HEK293 (cell line): Measurements from ENCODE around the gene NAV2.

Experiments
- CTCF ChIA-PET: fragments of 350-600 bp; formaldehyde crosslinking; extraction: SDS; loops from one replicate; lab custom pipeline; 2021; ENCODE audit warnings: antibody characterized with exemption; lab: Yijun Ruan, JAX
- POLR2A ChIA-PET: fragments of 300-600 bp; formaldehyde crosslinking; extraction: SDS; loops from one replicate; lab custom pipeline; 2020; ENCODE audit warnings: antibody characterized with exemption, inconsistent platforms; lab: Yijun Ruan, JAX
- H3K27ac ChIP-seq: fragments of 200-500 bp; sonication (Bioruptor generic); 2 replicates; pipeline ENCODE4 v1.5.1; 2014; ENCODE audit warnings: low read depth, low read length, control low read depth, inconsistent platforms; ENCODE audit errors: extremely low read depth
- H3K36me3 ChIP-seq, 2 experiments: fragments of 200-500 bp in 1 of 2; sonication (Bioruptor generic) in 1 of 2; 1 replicate in 1 of 2; 2 replicates in 1 of 2; pipeline ENCODE4 v1.5.1; 2014 to 2017; ENCODE audit warnings: inconsistent platforms in 2 of 2, low read length in 2 of 2; ENCODE audit not compliant: control insufficient read depth in 2 of 2, insufficient read depth in 1 of 2
- H3K4me1 ChIP-seq: fragments of 200-500 bp; sonication (Bioruptor generic); 2 replicates; pipeline ENCODE4 v1.5.1; 2014; ENCODE audit warnings: mild to moderate bottlenecking, low read length, inconsistent platforms; ENCODE audit not compliant: control insufficient read depth, insufficient read depth
- H3K4me3 ChIP-seq: 2 replicates; pipeline ENCODE4 v1.5.1; 2011; ENCODE audit warnings: low read depth, mild to moderate bottlenecking, control low read depth, low read length, moderate library complexity
- H3K9me3 ChIP-seq: fragments of 200-500 bp; sonication (Bioruptor generic); 2 replicates; pipeline ENCODE4 v1.5.1; 2014; ENCODE audit warnings: low read depth, low read length, inconsistent platforms; ENCODE audit not compliant: control insufficient read depth, insufficient read depth
- GLI2 ChIP-seq: fragments of 450-650 bp; formaldehyde crosslinking; IDR thresholded peaks from 2 replicates; pipeline ENCODE4; 2017; ENCODE audit warnings: missing biosample characterization, missing genetic modification characterization, low read depth, borderline replicate concordance
- GLIS1 ChIP-seq: fragments of 450-650 bp; formaldehyde crosslinking; IDR thresholded peaks from 2 replicates; pipeline ENCODE4 v1.5.1; 2016; ENCODE audit warnings: missing biosample characterization, missing genetic modification characterization
- GLIS2 ChIP-seq: fragments of 450-650 bp; formaldehyde crosslinking; IDR thresholded peaks from 2 replicates; pipeline ENCODE4 v1.5.1; 2016; ENCODE audit warnings: missing biosample characterization, missing genetic modification characterization
- KLF16 ChIP-seq: fragments of 450-650 bp; formaldehyde crosslinking; IDR thresholded peaks from 2 replicates; pipeline ENCODE4 v1.5.1; 2017; ENCODE audit warnings: missing biosample characterization, missing genetic modification characterization
- OVOL3 ChIP-seq: fragments of 450-650 bp; formaldehyde crosslinking; IDR thresholded peaks from 2 replicates; pipeline ENCODE4 v1.5.1; 2016; ENCODE audit warnings: missing biosample characterization, missing genetic modification characterization
- PRDM10 ChIP-seq: fragments of 450-650 bp; formaldehyde crosslinking; IDR thresholded peaks from 2 replicates; pipeline ENCODE4 v1.5.1; 2016; ENCODE audit warnings: missing biosample characterization, missing genetic modification characterization
- ZBTB11 ChIP-seq: fragments of 450-650 bp; formaldehyde crosslinking; conservative IDR thresholded peaks from 2 replicates; pipeline ENCODE4 v1.5.1; 2016; ENCODE audit warnings: low read depth, missing biosample characterization, missing genetic modification characterization
- ZNF10 ChIP-seq: fragments of 450-650 bp; formaldehyde crosslinking; IDR thresholded peaks from 2 replicates; pipeline ENCODE4 v1.5.1; 2017; ENCODE audit warnings: missing biosample characterization, missing genetic modification characterization
- ZNF133 ChIP-seq: fragments of 450-650 bp; formaldehyde crosslinking; IDR thresholded peaks from 2 replicates; pipeline ENCODE4 v1.5.1; 2016; ENCODE audit warnings: missing biosample characterization, missing genetic modification characterization
- ZNF155 ChIP-seq: fragments of 450-650 bp; formaldehyde crosslinking; IDR thresholded peaks from 2 replicates; pipeline ENCODE4 v1.5.1; 2016; ENCODE audit warnings: missing biosample characterization, missing genetic modification characterization
- ZNF175 ChIP-seq: fragments of 450-650 bp; formaldehyde crosslinking; IDR thresholded peaks from 2 replicates; pipeline ENCODE4 v1.5.1; 2016; ENCODE audit warnings: missing biosample characterization, missing genetic modification characterization
- ZNF19 ChIP-seq: fragments of 450-650 bp; formaldehyde crosslinking; IDR thresholded peaks from 2 replicates; pipeline ENCODE4; 2016; ENCODE audit warnings: missing biosample characterization, missing genetic modification characterization, low read depth
- ZNF239 ChIP-seq: fragments of 450-650 bp; formaldehyde crosslinking; IDR thresholded peaks from 2 replicates; pipeline ENCODE4 v1.5.1; 2016; ENCODE audit warnings: missing biosample characterization, missing genetic modification characterization
- ZNF362 ChIP-seq: fragments of 450-650 bp; formaldehyde crosslinking; IDR thresholded peaks from 2 replicates; pipeline ENCODE4 v1.5.1; 2016; ENCODE audit warnings: missing biosample characterization, missing genetic modification characterization
- ZNF433 ChIP-seq: fragments of 450-650 bp; formaldehyde crosslinking; IDR thresholded peaks from 2 replicates; pipeline ENCODE4 v1.5.1; 2016; ENCODE audit warnings: missing biosample characterization, missing genetic modification characterization, low read depth
- ZNF510 ChIP-seq: fragments of 450-650 bp; formaldehyde crosslinking; IDR thresholded peaks from 2 replicates; pipeline ENCODE4 v1.5.1; 2018; ENCODE audit warnings: mild to moderate bottlenecking, missing genetic modification characterization, missing biosample characterization; ENCODE audit not compliant: insufficient replicate concordance
- ZNF530 ChIP-seq: fragments of 450-650 bp; formaldehyde crosslinking; IDR thresholded peaks from 2 replicates; pipeline ENCODE4 v1.5.1; 2016; ENCODE audit warnings: low read depth, missing biosample characterization, missing genetic modification characterization
- ZNF544 ChIP-seq: fragments of 450-650 bp; formaldehyde crosslinking; IDR thresholded peaks from 2 replicates; pipeline ENCODE4 v1.5.0; 2017; ENCODE audit warnings: missing biosample characterization, missing genetic modification characterization
- ZNF548 ChIP-seq: fragments of 450-650 bp; formaldehyde crosslinking; IDR thresholded peaks from 2 replicates; pipeline ENCODE4 v1.5.1; 2016; ENCODE audit warnings: missing biosample characterization, missing genetic modification characterization
- ZNF549 ChIP-seq: fragments of 450-650 bp; IDR thresholded peaks from 2 replicates; pipeline ENCODE4 v1.5.1; 2018; ENCODE audit warnings: missing biosample characterization, missing genetic modification characterization, mild to moderate bottlenecking, inconsistent platforms, moderate library complexity
- ZNF558 ChIP-seq: fragments of 450-650 bp; formaldehyde crosslinking; IDR thresholded peaks from 2 replicates; pipeline ENCODE4 v1.5.1; 2016; ENCODE audit warnings: missing biosample characterization, missing genetic modification characterization
- ZNF596 ChIP-seq: fragments of 450-650 bp; IDR thresholded peaks from 2 replicates; pipeline ENCODE4 v1.5.0; 2018; ENCODE audit warnings: missing biosample characterization, mild to moderate bottlenecking, missing genetic modification characterization, moderate library complexity
- ZNF610 ChIP-seq: fragments of 450-650 bp; formaldehyde crosslinking; IDR thresholded peaks from 2 replicates; pipeline ENCODE4 v1.5.1; 2016; ENCODE audit warnings: missing biosample characterization, missing genetic modification characterization, borderline replicate concordance
- ZNF621 ChIP-seq: fragments of 450-650 bp; formaldehyde crosslinking; IDR thresholded peaks from 2 replicates; pipeline ENCODE4 v1.5.1; 2017; ENCODE audit warnings: missing biosample characterization, missing genetic modification characterization
- ZNF660 ChIP-seq: fragments of 450-650 bp; IDR thresholded peaks from 2 replicates; pipeline ENCODE4 v1.5.1; 2018; ENCODE audit warnings: missing biosample characterization, mild to moderate bottlenecking, missing genetic modification characterization
- ZNF785 ChIP-seq: fragments of 450-650 bp; formaldehyde crosslinking; IDR thresholded peaks from 2 replicates; pipeline ENCODE4 v1.5.1; 2016; ENCODE audit warnings: missing biosample characterization, missing genetic modification characterization
- ZNF830 ChIP-seq: fragments of 450-650 bp; IDR thresholded peaks from 2 replicates; pipeline ENCODE4 v1.5.0; 2018; ENCODE audit warnings: missing biosample characterization, missing genetic modification characterization, low read depth, mild to moderate bottlenecking, moderate library complexity
- ZNF843 ChIP-seq: fragments of 450-650 bp; formaldehyde crosslinking; IDR thresholded peaks from 2 replicates; pipeline ENCODE4 v1.5.1; 2016; ENCODE audit warnings: missing biosample characterization, missing genetic modification characterization
- TF ChIP-seq, protein P1 (sequence below): fragments of 450-650 bp; formaldehyde crosslinking; IDR thresholded peaks from 2 replicates; pipeline ENCODE4 v1.5.1; 2016; ENCODE audit warnings: missing biosample characterization, missing genetic modification characterization

NAV2 gene

GRCh38 chr11:19834771-19835170 is 122.1 kb downstream of the NAV2 start:
- peaks cover 0 to 3% of the 10 kb centered on the region in 2 experiments; a peak in 1 of 3 replicates for H3K36me3 ChIP-seq
- TF ChIP-seq ZNF596 (tag by site-specific recombination) (no peak), ZNF175 (tag by site-specific recombination) (no peak), ZNF19 (no peak), KLF16 (tag by site-specific recombination) (no peak), ZNF10 (no peak), ZNF785 (tag by site-specific recombination) (no peak), ZNF660 (no peak), ZNF549 (tag by site-specific recombination) (no peak), ZNF362 (tag by site-specific recombination) (no peak), ZNF830 (no peak), ZBTB11 (no peak), ZNF530 (tag by site-specific recombination) (no peak), ZNF433 (tag by site-specific recombination) (no peak), GLIS2 (tag by site-specific recombination) (no peak), ZNF558 (tag by site-specific recombination) (no peak), ZNF510 (tag by site-specific recombination) (no peak), ZNF610 (no peak), OVOL3 (tag by site-specific recombination) (no peak)
- no peaks in the 10 kb centered on the region for H3K4me1 ChIP-seq
- H3K9me3 ChIP-seq = no peaks in the 10 kb centered on the region
- POLR2A ChIA-PET = no interaction called here
- no peak overlapping the region for H3K27ac ChIP-seq
- H3K4me3 ChIP-seq = no peak overlapping the region
- CTCF ChIA-PET = no interaction called here

GRCh38 chr11:19836666-19837065 is 124.0 kb downstream of the NAV2 start:
- peaks cover 0 to 3% of the 10 kb centered on the region in 2 experiments; a peak in 1 of 3 replicates for H3K36me3 ChIP-seq
- no peaks in the 10 kb centered on the region for H3K4me1 ChIP-seq
- ChIA-PET POLR2A (no interaction called here), CTCF (no interaction called here)
- H3K27ac ChIP-seq = no peak overlapping the region
- H3K9me3 ChIP-seq = no peaks in the 10 kb centered on the region
- no peak overlapping the region for H3K4me3 ChIP-seq
- TF ChIP-seq GLIS1 (tag by site-specific recombination) (no peak), ZNF548 (tag by site-specific recombination) (no peak), ZNF544 (tag by site-specific recombination) (no peak), ZNF549 (tag by site-specific recombination) (no peak), ZNF843 (no peak), ZNF133 (tag by site-specific recombination) (no peak), ZNF155 (tag by site-specific recombination) (no peak), PRDM10 (no peak), ZNF239 (tag by site-specific recombination) (no peak), GLI2 (tag by site-specific recombination) (no peak), ZNF621 (no peak)
- TF ChIP-seq, protein P1, sequence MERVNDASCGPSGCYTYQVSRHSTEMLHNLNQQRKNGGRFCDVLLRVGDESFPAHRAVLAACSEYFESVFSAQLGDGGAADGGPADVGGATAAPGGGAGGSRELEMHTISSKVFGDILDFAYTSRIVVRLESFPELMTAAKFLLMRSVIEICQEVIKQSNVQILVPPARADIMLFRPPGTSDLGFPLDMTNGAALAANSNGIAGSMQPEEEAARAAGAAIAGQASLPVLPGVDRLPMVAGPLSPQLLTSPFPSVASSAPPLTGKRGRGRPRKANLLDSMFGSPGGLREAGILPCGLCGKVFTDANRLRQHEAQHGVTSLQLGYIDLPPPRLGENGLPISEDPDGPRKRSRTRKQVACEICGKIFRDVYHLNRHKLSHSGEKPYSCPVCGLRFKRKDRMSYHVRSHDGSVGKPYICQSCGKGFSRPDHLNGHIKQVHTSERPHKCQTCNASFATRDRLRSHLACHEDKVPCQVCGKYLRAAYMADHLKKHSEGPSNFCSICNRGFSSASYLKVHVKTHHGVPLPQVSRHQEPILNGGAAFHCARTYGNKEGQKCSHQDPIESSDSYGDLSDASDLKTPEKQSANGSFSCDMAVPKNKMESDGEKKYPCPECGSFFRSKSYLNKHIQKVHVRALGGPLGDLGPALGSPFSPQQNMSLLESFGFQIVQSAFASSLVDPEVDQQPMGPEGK (tag by site-specific recombination) = no peak
